IMR-90 (cell line): ENCODE results near the gene TRMT1. TPM values are rescaled to one million over a fixed set of nuclear protein-coding genes. Genes with fewer than 3 reads are reported as not detected.

ENCODE experiments used
- ATAC-seq: fragments of 200-7000 bp; cut with Tn5 transposase; 2 replicates; pipeline ENCODE4 v1.9.1; 2020; ENCODE audit warnings: low read depth, mild to moderate bottlenecking, moderate library complexity
- BruUV-seq: library from RNA; stranded (reverse); fragments of 400-500 nt; replicated peaks from 2 replicates; lab custom pipeline; 2021; lab: Mats Ljungman, UMichigan
- CTCF ChIA-PET: fragments of 300-600 bp; formaldehyde crosslinking; extraction: SDS; loops from one replicate; lab custom pipeline; 2021; ENCODE audit warnings: antibody characterized with exemption; lab: Yijun Ruan, JAX
- POLR2A ChIA-PET: fragments of 300-600 bp; sonication (Branson Sonifier 250); formaldehyde crosslinking; loops from one replicate; lab custom pipeline; 2022; ENCODE audit warnings: antibody characterized with exemption; ENCODE audit not compliant: unreplicated experiment; lab: Charles Lee
- DNase-seq: peaks from one replicate; pipeline ENCODE4 v3.0.0; 2013
- H2AFZ ChIP-seq: replicated peaks from 2 replicates; pipeline ENCODE3; 2013; ENCODE audit warnings: low read length, mild to moderate bottlenecking; ENCODE audit not compliant: poor library complexity
- H2AK5ac ChIP-seq: 2 replicates; pipeline ENCODE4 v1.6.1; 2013; ENCODE audit warnings: low read depth, low read length, inconsistent platforms
- H2AK9ac ChIP-seq: replicated peaks from 2 replicates; pipeline ENCODE3; 2013; ENCODE audit warnings: mild to moderate bottlenecking, low read depth, low read length, moderate library complexity; ENCODE audit not compliant: poor library complexity
- H2BK120ac ChIP-seq: 2 replicates; pipeline ENCODE4 v1.6.1; 2013; ENCODE audit warnings: low read depth, low read length, inconsistent platforms
- H2BK15ac ChIP-seq: 3 replicates; pipeline ENCODE4 v1.6.1; 2013; ENCODE audit warnings: low read depth, low read length, inconsistent platforms
- H2BK20ac ChIP-seq: 2 replicates; pipeline ENCODE4 v1.6.1; 2013; ENCODE audit warnings: low read depth, mild to moderate bottlenecking, inconsistent platforms, low read length, moderate library complexity
- H2BK5ac ChIP-seq: 2 replicates; pipeline ENCODE4 v1.6.1; 2013; ENCODE audit warnings: mild to moderate bottlenecking, low read depth, low read length, inconsistent platforms; ENCODE audit not compliant: poor library complexity, severe bottlenecking
- H3K14ac ChIP-seq: replicated peaks from 2 replicates; pipeline ENCODE4 v1.6.1; 2013; ENCODE audit warnings: low read depth, low read length, inconsistent platforms
- H3K18ac ChIP-seq: 2 replicates; pipeline ENCODE4 v1.6.1; 2013; ENCODE audit warnings: low read depth, low read length, control low read depth
- H3K23ac ChIP-seq: 2 replicates; pipeline ENCODE4 v1.6.1; 2013; ENCODE audit warnings: low read depth, low read length, inconsistent platforms
- H3K27ac ChIP-seq: 2 replicates; pipeline ENCODE4 v1.5.1; 2013; ENCODE audit warnings: mild to moderate bottlenecking, control low read depth, low read length; ENCODE audit not compliant: insufficient read depth
- H3K27me3 ChIP-seq: 2 replicates; pipeline ENCODE4 v1.6.1; 2013; ENCODE audit warnings: low read length; ENCODE audit not compliant: control insufficient read depth, insufficient read depth
- H3K36me3 ChIP-seq: 2 replicates; pipeline ENCODE4 v1.6.1; 2013; ENCODE audit warnings: low read length, mixed read lengths; ENCODE audit not compliant: control insufficient read depth, insufficient read depth
- H3K4ac ChIP-seq: 2 replicates; pipeline ENCODE4 v1.6.1; 2013; ENCODE audit warnings: low read depth, low read length, inconsistent platforms
- H3K4me1 ChIP-seq: 2 replicates; pipeline ENCODE4 v1.6.1; 2013; ENCODE audit warnings: low read length, mixed read lengths; ENCODE audit not compliant: control insufficient read depth, insufficient read depth
- H3K4me2 ChIP-seq: 2 replicates; pipeline ENCODE4 v1.6.1; 2013; ENCODE audit warnings: low read depth, mild to moderate bottlenecking, control low read depth, low read length, moderate library complexity
- H3K4me3 ChIP-seq: 2 replicates; pipeline ENCODE4 v1.5.1; 2013; ENCODE audit warnings: low read depth, mild to moderate bottlenecking, control low read depth, low read length, moderate library complexity; ENCODE audit not compliant: insufficient read depth
- H3K56ac ChIP-seq: 2 replicates; pipeline ENCODE4 v1.6.1; 2013; ENCODE audit warnings: low read length, inconsistent platforms; ENCODE audit not compliant: insufficient read depth; ENCODE audit errors: extremely low read depth
- H3K79me1 ChIP-seq, 2 experiments: 2 replicates each; pipeline ENCODE4 v1.6.1; 2013; ENCODE audit warnings: low read length in 2 of 2, inconsistent platforms in 1 of 2, low read depth in 1 of 2
- H3K9ac ChIP-seq: 2 replicates; pipeline ENCODE4 v1.6.1; 2013; ENCODE audit warnings: low read depth, low read length, control low read depth
- H3K9me1 ChIP-seq: 2 replicates; pipeline ENCODE4 v1.6.1; 2013; ENCODE audit warnings: low read length, inconsistent platforms; ENCODE audit not compliant: insufficient read depth
- H3K9me3 ChIP-seq: 2 replicates; pipeline ENCODE4 v1.6.1; 2013; ENCODE audit warnings: low read length; ENCODE audit not compliant: control insufficient read depth, insufficient read depth
- H4K20me1 ChIP-seq: 2 replicates; pipeline ENCODE4 v1.6.1; 2013; ENCODE audit warnings: low read length, inconsistent platforms; ENCODE audit not compliant: insufficient read depth
- H4K5ac ChIP-seq: 2 replicates; pipeline ENCODE4 v1.6.1; 2013; ENCODE audit warnings: mild to moderate bottlenecking, low read depth, low read length, control low read depth
- H4K8ac ChIP-seq, 2 experiments: 2 replicates each; pipeline ENCODE4 v1.6.1; 2013; ENCODE audit warnings: low read depth in 2 of 2, low read length in 2 of 2, control low read depth in 1 of 2, inconsistent platforms in 1 of 2
- H4K91ac ChIP-seq: 2 replicates; pipeline ENCODE4 v1.6.1; 2013; ENCODE audit warnings: low read depth, low read length, inconsistent platforms; ENCODE audit not compliant: insufficient read depth
- CEBPB ChIP-seq: IDR thresholded peaks from 2 replicates; pipeline ENCODE4 v1.6.1; 2012; ENCODE audit warnings: low read depth, low read length, improper control_type of control experiment
- MAZ ChIP-seq: IDR thresholded peaks from 2 replicates; pipeline ENCODE4 v1.6.1; 2012; ENCODE audit warnings: low read depth, mild to moderate bottlenecking, low read length, improper control_type of control experiment, moderate library complexity, borderline replicate concordance
- WGBS, 2 experiments: methylation state at CpG; one replicate each; pipeline versions ENCODE4 v1.1.5 to v1.1.7; 2013; ENCODE audit warnings: missing lambda C conversion rate in 2 of 2; ENCODE audit not compliant: insufficient read length in 1 of 2; ENCODE audit errors: extremely low coverage in 2 of 2; 5-methylcytosine and 5-hydroxymethylcytosine counted together
- dilution Hi-C: fragments of 300-500 bp; cut with HindIII; formaldehyde crosslinking; loops from one replicate; pipeline ENCODE4 v1.14.3; 2018; ENCODE audit warnings: low sequenced_read_pairs; ENCODE audit not compliant: unreplicated experiment
- in situ Hi-C: fragments of 300-500 bp; cut with MboI; formaldehyde crosslinking; loops from 3 replicates; pipeline ENCODE4 v1.14.3; 2019; ENCODE audit warnings: low sequenced_read_pairs, inconsistent platforms, mixed read lengths
- intact Hi-C: fragments of 100-400 bp; cut with micrococcal nuclease; formaldehyde crosslinking; loops from 2 replicates; pipeline ENCODE4 v1.10.0; 2022
- polyA plus RNA-seq, 3 experiments: library from polyadenylated mRNA; depleted of rRNA; stranded (reverse); fragments of >200 nt; gene quantifications; 2 replicates each; pipeline ENCODE4 v1.2.3, GENCODE V29; 2012; ENCODE audit warnings: low replicate concordance in 1 of 3
- total RNA-seq: library from RNA; depleted of rRNA; stranded (reverse); fragments of >200 nt; gene quantifications from 2 replicates; pipeline ENCODE4 v1.2.3, GENCODE V29; 2012

TRMT1 gene
- total and polyA plus RNA-seq, 2 of the 4 experiments (the other 2 are of a cell fraction), result 28.3 to 56.0 TPM

GRCh38 chr19:13133241-13133870, 16.8 kb upstream of the TRMT1 start:
- H3K4me2 ChIP-seq, result no peak overlapping the region
- no CpG with 5 or more reads among the region's 12 CpGs for WGBS, 2 experiments
- peaks cover 30% of the 10 kb centered on the region for H3K9me1 ChIP-seq
- no peak overlapping the region for H3K18ac ChIP-seq
- no peak overlapping the region for H2BK120ac ChIP-seq
- no peak overlapping the region for H4K91ac ChIP-seq
- no peak overlapping the region for H2AFZ ChIP-seq
- H3K4me3 ChIP-seq, result no peak overlapping the region
- TF ChIP-seq CEBPB (no peak), MAZ (no peak)
- H2AK5ac ChIP-seq, result no peak overlapping the region
- ATAC-seq, result no peak
- H2BK5ac ChIP-seq, result no peak overlapping the region
- H3K23ac ChIP-seq, result no peak overlapping the region
- no peak for DNase-seq
- no peaks in the 10 kb centered on the region for H3K9me3 ChIP-seq
- H3K14ac ChIP-seq, result 0 out of 2 replicates have a peak overlapping the region, but pooled peaks have one; percentile 10
- no TSS peak for BruUV-seq
- peak overlapping the region; percentile 42 for H2AK9ac ChIP-seq
- H3K79me1 ChIP-seq, result peaks cover 21 to 92% of the 10 kb centered on the region in 2 experiments; a peak in 3 of 4 replicates
- no peak overlapping the region for H3K9ac ChIP-seq
- no peak overlapping the region for H4K5ac ChIP-seq
- H3K27ac ChIP-seq, result no peak overlapping the region
- peaks cover 13% of the 10 kb centered on the region; the same call in 1 of the 2 replicates for H3K4me1 ChIP-seq
- H3K36me3 ChIP-seq, result peaks cover 34% of the 10 kb centered on the region
- no peak overlapping the region for H3K4ac ChIP-seq
- dilution Hi-C loops (no loop called here), in situ Hi-C loops (no loop called here), intact Hi-C loops (no loop called here)
- ChIA-PET CTCF (interaction anchor here (0.6 kb wide), 1 partner anchor 614 kb away, joined by 3 read pairs; a partner anchor contains a TSS), POLR2A (no interaction called here)
- no peak overlapping the region for H2BK15ac ChIP-seq
- H4K8ac ChIP-seq, result no peak overlapping the region
- H3K56ac ChIP-seq, result no peak overlapping the region
- no peaks in the 10 kb centered on the region for H3K27me3 ChIP-seq
- H4K20me1 ChIP-seq, result peaks cover 82% of the 10 kb centered on the region
- H2BK20ac ChIP-seq, result no peak overlapping the region
